IPS-11a (cell line): ENCODE data around the gene LCE1E.

ENCODE experiments used
- H3K4me3 ChIP-seq: one replicate; pipeline ENCODE4 v1.5.1; 2013; ENCODE audit warnings: low read depth, low read length, control low read depth

LCE1E gene, protein sequence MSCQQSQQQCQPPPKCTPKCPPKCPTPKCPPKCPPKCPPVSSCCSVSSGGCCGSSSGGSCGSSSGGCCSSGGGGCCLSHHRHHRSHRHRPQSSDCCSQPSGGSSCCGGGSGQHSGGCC

DNA sequence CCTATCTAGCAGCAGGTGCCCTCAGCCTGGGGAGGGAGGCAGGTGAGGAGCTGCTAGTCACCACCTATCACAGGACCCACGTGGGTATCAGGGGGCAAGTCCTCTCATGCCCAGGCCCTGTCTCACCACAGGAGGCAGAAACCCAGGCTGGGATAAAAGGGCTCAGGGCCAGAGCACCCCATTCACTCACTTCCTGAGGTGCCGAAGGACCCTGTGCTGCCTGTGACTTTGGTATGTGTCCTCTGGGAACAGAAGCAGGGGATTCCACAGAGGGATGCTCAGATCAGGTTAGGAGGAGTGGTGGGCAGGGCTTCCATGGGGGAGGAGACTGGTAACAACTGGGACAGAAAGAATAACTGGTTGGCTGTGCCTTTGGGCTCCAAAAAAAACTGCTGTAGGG lies at the start of gene LCE1E:
Gene LCE1E, plus strand, starts transcription at position 181 of the 400 bp plus-strand sequence. CDS start 1,043 bp downstream, outside the sequence.
- H3K4me3 ChIP-seq = no peak within 1 kb of the TSS

DNA sequence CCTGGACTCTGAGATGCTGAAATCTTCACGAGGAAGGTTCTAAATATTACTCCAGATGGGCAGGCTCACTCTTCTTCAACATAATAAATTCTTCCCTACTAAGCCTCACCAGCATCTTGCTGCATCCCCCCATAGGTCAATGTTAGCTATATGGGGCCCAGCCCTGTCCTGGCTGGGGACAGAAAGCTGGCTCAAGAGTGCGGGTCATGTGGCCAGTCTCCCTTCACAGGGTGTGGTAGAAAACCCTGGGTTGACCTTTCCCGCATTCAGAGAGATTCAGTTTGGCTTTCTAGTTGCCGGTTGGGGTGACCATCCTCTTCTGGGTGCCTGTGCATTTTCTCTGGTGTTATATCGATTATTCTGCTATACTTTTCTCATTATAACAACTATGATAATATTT lies 48.1 kb upstream of the LCE1E start:
- H3K4me3 ChIP-seq = no peak overlapping the region

DNA sequence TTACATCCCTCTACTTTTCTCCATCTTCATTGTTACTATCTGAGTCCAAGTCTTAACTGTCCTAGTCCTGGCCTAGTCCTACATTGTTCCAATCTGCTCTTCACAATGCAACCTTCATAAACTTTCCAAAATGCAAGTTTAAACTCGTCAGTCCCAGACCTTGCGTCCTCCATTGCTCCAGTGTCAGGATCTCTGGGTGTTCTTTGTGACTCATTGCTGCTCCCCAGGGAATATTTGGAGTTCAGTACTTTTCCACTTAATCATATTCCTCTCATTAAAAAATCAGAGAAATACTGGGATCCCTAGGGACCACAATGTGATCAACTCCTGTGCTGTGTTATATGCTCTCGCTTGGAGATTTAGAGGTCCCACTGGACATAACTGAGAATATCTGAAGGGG lies 46.2 kb upstream of the LCE1E start:
- H3K4me3 ChIP-seq = no peak overlapping the region

DNA sequence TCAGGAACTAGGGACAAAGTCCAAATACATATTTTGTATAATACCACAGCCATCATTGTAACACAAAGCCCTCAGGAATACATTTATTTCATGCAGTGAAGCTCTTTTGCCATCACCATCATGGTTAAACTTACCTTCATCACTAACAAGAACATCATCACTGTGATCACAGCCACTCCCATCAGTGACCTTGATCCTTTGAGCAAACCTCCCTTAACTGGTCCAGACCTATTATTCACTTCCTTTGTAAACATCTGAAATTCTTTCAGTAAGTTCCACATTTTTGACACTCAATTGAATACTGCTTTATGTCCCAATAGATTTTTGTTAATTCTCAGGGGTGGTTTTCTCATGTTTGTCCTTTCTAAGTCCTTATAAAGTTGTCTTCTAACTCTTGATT lies 44.4 kb upstream of the LCE1E start:
- H3K4me3 ChIP-seq = no peak overlapping the region

DNA sequence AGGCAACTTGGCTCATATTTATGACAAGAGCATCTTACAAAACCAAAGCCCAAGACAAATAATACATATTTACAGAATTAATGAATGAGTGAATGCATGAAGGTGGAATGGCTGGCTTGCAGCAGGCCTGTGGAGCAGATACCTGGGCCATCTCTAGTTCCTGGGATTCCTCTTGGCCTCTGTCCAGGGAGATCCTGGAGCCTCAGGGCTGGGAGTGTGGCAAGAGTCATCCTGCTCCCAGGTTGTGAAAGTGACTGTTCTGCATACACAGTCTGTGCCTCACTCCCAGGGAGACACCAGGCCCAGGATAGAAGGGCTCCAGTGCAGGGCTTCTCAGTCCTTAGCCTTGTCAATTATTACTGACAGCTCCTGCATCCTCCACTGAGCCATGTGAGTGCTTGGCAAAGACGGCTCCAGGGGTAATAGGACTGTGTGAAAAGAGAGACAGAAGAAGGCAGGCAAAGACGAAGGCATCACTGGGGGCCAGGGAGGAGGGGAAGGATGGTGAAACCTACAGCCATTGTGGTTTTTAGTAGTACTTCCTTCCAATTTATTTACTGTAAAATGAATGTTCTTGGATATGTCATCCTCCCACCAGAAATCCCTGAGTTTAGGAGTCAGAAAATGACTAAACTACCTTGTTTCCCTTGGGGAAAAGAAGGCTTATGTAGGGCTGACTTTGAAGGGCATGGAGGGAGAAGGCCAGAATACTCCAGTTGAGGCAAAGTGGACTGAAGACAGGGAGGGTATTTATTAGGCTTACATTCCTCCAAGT lies 42.5 kb upstream of the LCE1E start:
- H3K4me3 ChIP-seq = no peak overlapping the region

DNA sequence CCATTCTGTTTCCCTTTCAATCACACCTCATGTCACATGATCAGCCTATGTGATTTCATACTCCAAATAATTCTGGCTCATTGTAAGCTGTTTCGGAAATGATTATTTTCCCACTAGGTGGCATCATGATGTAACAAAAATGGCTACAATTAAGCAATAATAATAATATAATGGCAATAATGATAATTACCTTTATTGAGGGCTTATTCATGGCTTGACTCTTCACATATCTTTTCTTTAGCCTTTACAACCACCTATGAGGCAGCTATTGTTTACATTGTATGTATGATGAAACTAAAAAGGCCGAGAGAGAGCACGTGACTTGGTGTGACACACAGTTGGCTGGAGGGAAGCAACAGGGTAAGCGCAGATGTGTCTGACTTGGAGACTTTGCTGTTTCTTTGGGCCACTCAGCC lies 40.8 kb upstream of the LCE1E start:
- H3K4me3 ChIP-seq = no peak overlapping the region

DNA sequence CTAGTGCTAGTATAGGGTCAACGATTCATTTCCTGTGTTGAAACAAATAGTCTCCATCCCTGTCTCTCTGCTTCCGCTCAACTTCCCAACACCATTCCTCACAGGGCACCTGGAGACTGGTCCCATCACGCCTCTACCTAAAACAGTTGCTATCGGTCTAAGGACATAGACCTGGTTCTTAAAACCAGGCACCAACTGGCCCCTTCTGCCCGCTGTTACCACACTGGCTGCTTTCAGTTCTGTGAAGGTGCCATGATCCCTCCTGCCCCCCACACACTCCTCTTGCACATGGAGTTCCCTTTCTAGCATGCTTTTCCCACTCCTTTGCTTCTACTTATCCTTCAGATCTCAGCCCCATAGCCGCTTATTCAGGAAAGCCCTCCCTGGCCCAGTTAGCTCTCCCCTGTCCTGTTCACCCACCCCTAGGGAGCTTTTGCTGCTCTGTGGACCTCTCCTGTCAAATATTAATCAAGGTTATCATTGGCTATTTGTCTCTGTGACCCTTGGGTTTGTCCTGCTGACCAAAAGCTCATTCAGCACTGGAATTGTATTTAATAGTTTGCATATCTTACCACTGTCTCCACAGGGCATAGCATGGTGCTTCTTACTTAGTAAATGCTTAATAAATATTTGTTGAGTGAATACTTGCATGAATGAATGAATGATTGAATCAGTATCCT lies 40.2 kb upstream of the LCE1E start:
- H3K4me3 ChIP-seq = no peak overlapping the region

DNA sequence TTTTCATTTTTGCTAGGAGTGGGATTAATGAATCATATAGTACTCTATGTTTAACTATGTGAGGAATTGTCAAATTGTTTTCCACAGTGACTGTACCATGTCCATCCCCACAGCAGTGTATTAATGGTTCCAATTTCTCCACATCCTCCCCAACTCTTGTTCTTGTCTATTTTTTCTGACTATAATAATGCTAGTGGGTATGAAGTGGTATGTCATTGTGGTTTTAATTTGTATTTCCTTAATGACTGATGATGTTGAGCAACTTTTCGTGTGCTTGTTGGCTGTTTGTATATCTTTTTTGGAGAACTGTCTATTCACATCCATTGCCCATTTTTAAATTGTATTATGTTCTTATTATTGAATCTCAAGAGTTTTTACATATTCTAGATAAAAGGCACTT lies 38.2 kb upstream of the LCE1E start:
- H3K4me3 ChIP-seq = no peak overlapping the region

DNA sequence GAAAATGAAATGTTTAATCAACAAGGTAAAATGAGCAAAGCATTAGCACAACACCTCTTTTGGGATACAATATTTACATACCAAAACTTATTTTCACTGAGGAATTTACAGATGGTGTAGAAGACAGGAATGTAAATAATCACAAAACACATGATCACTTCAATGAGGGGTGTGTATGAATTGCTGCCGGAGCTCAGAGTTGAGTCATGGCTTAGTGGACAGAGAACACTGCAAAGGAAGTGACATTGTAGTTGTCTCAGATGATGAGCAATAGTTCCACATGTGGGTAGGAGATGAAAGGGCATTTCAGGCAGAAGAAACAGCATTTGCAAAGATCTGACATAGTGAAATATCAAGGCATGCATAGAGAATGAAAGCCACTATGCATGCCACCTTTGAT lies 33.8 kb upstream of the LCE1E start:
- H3K4me3 ChIP-seq = no peak overlapping the region

DNA sequence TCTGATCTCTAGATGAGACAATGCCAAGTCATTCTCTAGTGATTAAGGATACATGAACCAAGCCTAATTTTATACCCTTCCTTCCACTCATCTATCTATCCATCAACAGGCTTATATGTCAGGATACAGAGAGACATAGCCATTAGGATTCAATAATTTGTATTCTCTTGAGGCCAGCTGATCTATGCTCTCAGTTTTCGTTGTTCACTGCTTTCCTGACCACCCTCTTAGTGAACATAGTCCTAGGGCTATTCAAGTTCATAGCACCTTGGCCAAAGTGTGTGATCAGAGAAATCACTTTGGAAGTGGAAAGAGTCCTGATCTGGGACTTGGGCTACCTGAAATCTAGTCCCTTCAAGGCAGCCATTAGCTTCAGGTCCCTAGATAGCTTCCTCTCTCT lies 32.5 kb upstream of the LCE1E start:
- H3K4me3 ChIP-seq = no peak overlapping the region

DNA sequence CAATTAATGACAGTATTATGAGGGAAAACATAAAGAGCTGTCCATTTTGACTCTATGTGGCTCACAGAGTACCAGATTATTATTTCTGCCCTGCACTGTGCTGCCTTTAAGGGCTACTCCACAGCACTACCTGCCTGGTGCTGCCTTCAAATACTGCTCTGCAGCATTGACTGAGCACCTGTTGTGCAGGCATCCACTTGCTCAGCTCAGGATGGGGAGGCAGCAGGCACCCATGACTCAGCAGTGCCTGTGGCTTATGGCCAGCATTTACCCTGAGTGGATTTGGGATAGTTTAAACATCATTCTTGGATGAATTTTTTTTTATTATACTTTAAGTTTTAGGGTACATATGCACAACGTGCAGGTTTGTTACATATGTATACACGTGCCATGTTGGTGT lies 29.2 kb upstream of the LCE1E start:
- H3K4me3 ChIP-seq = no peak overlapping the region

DNA sequence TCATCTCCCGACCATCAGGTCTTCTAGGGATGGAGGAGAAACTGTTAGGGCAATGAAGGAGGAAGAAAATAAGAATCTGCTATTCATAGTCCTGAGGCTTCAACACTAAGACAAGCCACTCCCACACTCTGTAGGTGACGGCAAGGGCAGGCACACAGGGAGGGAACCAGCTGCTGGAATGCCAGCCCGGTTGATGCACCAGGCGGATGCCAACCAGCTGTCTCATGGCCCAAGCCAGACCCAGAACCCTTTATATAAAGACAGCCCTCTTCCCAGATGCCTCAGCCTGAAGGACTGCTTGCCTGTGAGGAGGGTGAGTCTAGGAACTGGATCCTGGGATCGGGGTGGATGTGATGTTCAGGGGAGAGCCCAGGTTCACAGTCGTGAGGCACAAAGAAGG lies 28.3 kb upstream of the LCE1E start, which contains the start of gene KPRP:
Gene KPRP, plus strand, starts transcription at position 279 of the 400 bp plus-strand sequence. CDS start 1,564 bp downstream, outside the sequence.
- H3K4me3 ChIP-seq = no peak within 1 kb of the TSS

DNA sequence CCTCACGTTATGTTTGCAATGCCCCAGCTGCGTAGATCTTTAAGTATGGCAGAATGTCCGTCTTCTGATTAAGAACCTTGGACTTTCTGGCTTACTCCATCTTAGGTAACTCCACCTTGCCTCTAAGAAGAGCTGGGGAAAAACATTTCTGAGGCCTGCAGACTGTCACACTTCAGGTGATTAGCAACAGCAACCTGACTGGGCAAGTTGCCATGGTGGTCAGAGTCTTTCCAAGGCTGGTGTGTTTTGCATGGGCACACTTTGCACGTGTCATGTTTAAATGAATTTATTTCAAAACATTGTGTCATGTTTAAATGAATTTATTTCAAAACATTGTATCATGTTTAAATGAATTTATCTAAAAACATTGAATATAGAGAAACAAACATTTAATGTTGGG lies 27.4 kb upstream of the LCE1E start:
- no peak overlapping the region for H3K4me3 ChIP-seq

DNA sequence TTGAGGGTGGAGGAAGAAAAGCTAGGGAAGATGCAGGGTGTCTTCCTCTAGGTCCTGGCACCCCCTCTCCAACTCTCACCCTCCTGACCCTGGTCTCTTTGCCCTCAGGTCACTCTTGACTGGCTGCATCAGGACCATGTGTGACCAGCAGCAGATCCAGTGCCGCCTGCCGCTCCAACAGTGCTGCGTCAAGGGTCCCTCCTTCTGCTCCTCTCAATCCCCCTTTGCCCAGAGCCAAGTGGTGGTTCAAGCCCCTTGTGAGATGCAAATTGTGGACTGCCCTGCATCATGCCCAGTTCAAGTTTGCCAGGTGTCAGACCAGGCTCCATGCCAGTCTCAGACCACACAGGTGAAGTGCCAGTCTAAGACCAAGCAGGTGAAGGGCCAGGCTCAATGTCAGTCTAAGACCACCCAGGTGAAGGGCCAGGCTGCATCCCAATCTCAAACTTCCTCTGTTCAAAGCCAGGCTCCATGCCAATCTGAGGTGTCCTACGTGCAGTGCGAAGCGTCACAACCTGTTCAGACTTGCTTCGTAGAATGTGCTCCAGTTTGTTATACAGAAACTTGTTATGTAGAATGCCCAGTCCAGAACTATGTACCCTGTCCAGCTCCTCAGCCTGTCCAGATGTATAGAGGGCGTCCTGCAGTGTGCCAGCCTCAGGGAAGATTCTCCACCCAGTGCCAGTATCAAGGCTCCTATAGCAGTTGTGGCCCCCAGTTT lies 26.4 kb upstream of the LCE1E start:
- H3K4me3 ChIP-seq = no peak overlapping the region

DNA sequence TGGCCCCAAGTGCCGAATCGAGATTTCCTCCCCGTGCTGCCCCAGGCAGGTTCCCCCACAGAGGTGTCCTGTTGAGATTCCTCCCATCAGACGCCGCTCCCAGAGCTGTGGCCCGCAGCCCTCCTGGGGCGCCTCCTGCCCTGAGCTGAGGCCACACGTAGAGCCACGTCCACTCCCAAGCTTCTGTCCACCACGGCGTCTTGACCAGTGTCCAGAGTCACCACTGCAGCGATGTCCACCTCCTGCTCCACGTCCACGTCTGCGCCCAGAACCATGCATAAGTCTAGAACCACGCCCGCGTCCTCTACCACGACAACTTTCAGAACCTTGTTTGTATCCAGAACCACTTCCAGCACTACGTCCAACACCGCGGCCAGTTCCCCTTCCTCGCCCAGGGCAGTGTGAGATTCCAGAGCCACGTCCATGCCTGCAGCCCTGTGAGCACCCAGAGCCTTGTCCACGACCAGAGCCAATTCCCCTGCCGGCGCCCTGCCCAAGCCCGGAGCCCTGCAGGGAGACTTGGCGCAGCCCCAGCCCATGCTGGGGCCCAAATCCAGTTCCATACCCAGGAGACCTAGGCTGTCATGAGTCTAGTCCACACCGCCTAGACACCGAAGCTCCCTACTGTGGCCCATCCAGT lies 25.4 kb upstream of the LCE1E start:
- no peak overlapping the region for H3K4me3 ChIP-seq

DNA sequence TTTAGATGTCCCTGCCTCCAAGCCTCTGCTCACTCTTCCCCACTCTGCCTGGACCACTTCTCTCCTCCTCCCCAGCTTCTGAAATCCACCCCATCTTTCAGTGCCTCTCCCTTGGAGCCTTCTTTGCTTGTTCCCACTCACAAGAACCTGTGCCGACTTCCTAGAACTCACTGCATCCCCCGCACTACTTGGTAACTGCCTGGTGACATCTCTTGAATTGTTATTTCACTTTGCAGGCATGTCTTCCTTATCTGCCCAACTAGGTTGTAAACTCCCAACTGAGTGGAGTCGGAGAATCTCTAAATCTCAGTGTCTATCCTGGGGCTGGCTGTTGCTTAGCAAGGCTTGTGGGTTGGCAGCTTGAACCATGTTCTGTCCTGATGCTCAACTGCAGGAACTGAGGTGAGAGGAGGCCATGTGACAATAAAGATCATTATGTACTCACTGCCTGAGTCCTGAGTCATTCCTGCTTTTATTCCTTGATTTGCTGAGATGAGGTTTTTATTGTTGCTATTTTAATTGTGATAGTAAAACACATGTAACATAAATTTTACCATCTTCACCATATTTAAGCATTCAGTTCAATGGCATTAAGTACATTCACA lies 24.3 kb upstream of the LCE1E start:
- no peak overlapping the region for H3K4me3 ChIP-seq

DNA sequence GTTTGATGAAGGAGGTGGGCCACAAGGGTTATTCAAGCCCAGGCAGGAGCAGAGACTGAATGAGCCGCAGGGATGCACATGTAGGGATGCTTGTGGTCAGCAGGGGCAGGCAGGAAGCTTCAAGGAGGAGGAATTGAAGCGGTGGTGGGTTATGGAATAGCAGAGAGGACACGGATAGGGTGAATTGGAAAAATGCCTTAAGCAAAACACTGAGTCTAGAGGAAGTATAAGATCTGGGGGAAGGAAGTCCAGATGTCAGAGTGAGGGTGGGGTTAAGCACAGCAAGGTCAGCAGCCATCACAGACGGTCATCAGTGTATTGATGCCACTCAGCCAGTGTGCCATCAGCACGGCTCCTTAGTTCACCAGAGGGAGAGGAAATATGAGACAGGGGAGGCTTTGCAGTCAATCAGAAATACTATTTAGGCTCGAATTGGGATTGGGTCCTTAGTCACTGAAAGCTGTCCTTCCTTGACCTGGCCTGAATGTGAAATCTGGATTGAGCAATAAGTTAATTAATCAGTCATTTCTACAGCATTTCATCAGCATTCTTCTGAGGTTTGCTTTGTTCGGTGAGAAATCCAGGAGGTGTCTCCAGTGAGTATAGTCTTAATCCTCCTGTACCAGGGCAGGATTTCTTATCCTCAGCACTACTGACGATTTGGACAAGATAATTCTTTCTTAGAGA lies 17.1 kb upstream of the LCE1E start:
- no peak overlapping the region for H3K4me3 ChIP-seq

DNA sequence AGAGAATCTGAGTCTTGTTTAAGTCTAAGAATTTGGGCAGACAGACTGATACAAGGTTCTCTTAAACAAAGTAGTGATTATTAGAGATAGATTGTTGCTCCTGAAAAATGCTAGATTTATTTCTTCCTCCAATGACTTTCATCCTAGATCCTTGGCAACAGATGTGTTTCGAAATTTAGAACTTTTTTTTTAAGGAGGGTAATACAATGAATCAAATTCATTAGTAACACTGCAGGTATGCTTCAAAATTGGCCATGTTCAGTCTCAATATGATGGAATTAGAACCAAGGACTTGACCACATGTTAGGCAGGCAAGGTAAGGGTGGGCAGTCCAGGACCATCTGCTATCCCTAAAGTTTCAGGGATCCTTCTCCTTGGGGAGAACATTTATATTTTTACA lies 15.6 kb upstream of the LCE1E start:
- H3K4me3 ChIP-seq = no peak overlapping the region

DNA sequence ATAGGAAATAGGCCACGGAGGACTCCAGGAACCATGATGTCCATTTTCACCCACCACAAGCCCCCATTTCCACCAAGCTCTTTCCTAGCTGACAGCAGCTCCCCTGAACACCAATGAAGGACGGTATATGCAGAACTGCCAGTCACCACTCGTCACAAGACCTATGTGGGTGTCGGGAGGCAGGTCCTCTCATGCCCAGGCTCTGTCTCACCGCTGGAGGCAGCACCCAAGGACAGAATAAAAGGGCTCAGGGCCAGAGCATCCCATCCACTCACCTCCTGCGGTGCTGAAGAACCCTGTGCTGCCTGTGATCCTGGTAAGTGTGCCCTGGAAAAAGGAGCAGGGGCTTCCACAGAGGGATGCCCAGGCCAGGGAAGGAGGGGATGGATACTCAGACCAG lies 11.2 kb upstream of the LCE1E start, which contains the start of gene LCE1F:
Gene LCE1F, plus strand, starts transcription at position 266 of the 400 bp plus-strand sequence. CDS start 1,232 bp downstream, outside the sequence.
- H3K4me3 ChIP-seq = no peak within 1 kb of the TSS

DNA sequence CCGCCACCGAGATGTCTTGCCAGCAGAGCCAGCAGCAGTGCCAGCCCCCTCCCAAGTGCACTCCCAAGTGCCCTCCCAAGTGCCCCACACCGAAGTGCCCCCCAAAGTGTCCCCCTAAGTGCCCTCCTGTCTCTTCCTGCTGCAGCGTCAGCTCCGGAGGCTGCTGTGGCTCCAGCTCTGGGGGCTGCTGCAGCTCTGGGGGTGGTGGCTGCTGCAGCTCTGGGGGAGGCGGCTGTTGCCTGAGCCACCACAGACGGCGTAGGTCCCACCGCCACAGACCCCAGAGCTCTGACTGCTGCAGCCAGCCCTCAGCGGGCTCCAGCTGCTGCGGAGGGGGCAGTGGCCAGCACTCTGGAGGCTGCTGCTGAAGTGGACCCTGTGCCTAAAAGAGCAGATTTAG lies 9.7 kb upstream of the LCE1E start:
- no peak overlapping the region for H3K4me3 ChIP-seq
